HUES48 (cell line): ENCODE data around the gene EIF2A.
A peak's percentile ranks its signal among the peaks of the same experiment; 100 is the strongest.

ENCODE experiments used
- H3K27ac ChIP-seq: one replicate; pipeline ENCODE4 v1.7.0; 2013; ENCODE audit warnings: low read depth, low read length, inconsistent platforms
- H3K27me3 ChIP-seq: 2 replicates; pipeline ENCODE4 v1.6.1; 2013; ENCODE audit warnings: mild to moderate bottlenecking, low read length; ENCODE audit not compliant: control insufficient read depth, insufficient read depth
- H3K36me3 ChIP-seq: 2 replicates; pipeline ENCODE4 v1.6.1; 2013; ENCODE audit warnings: low read length; ENCODE audit not compliant: control insufficient read depth, insufficient read depth
- H3K4me1 ChIP-seq: 2 replicates; pipeline ENCODE4 v1.6.1; 2013; ENCODE audit warnings: mild to moderate bottlenecking, low read length; ENCODE audit not compliant: control insufficient read depth, insufficient read depth
- H3K4me3 ChIP-seq: 2 replicates; pipeline ENCODE4 v1.5.1; 2013; ENCODE audit warnings: mild to moderate bottlenecking, low read depth, low read length
- H3K9ac ChIP-seq: 2 replicates; pipeline ENCODE4 v1.6.1; 2013; ENCODE audit warnings: mild to moderate bottlenecking, low read depth, low read length, moderate library complexity
- H3K9me3 ChIP-seq: 2 replicates; pipeline ENCODE4 v1.6.1; 2013; ENCODE audit warnings: low read length; ENCODE audit not compliant: control insufficient read depth, insufficient read depth

The EIF2A gene

DNA sequence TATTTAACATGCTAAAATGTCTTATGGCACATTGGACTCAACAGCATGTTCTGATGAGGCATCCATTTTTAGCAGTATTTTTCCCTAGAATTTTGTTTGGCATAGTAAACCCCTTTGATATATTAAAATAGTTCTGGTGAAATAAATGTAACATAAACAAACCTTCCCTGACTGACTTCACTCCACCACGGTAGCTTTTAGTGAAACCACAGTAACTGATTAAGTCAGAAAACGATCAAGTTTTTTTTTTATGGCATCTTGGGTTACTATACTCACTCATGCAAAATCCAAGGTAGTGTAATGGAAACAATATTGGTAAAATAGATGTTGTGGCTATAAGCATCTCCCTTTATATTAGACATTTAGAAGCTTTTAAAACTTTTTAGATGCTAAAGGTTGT, 3.1 kb upstream of the EIF2A start:
- no peaks in the 10 kb centered on the region for H3K27me3 ChIP-seq
- no peak overlapping the region for H3K27ac ChIP-seq
- H3K4me3 ChIP-seq: no peak overlapping the region
- no peak overlapping the region for H3K9ac ChIP-seq
- peaks cover 37% of the 10 kb centered on the region for H3K36me3 ChIP-seq
- no peaks in the 10 kb centered on the region for H3K9me3 ChIP-seq
- H3K4me1 ChIP-seq: peaks cover 11% of the 10 kb centered on the region; the same call in 1 of the 2 replicates

DNA sequence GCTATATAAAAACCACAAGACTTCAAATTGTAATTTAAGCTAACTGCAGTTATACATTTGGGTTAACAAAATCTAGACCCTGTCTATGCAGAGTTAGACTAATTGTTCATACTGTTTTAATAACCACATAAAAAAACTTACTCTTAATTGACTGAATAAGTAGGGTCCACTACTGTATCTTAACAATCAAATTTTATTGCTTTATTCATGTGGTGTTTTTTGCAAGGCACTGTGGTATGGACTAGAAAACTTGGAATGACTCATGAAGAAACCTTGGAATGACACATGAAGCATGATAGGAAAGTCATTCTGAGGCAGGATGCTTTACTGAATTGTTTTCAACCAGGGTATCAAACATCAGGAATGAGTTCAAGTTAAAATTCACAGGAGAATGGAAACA, 2.5 kb upstream of the EIF2A start:
- Histone ChIP-seq H3K4me3 (0 out of 2 replicates have a peak overlapping the region, but pooled peaks have one; percentile 93), H3K9ac (no peak overlapping the region), H3K27me3 (no peaks in the 10 kb centered on the region), H3K9me3 (no peaks in the 10 kb centered on the region), H3K27ac (no peak overlapping the region), H3K36me3 (peaks cover 37% of the 10 kb centered on the region), H3K4me1 (peaks cover 11% of the 10 kb centered on the region; the same call in 1 of the 2 replicates)

DNA sequence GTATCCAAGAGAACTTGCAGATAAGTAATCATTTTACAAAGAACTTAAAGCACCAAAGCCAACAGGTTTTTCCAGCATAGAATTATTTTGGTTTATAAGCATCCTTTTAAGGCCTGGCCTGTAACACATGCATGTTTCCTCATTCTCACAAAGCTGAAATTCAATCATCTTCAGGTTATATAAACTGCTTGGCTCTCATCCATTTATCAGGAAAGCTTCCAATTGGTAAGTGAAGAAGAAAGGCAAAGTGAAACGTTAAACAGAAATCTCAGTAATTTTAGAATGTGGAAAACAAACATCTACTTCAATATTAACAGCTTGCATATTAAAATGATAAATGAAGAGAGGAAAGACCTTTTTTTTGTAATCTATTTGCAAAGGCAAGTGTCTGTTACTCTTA, 1.9 kb upstream of the EIF2A start:
- Histone ChIP-seq H3K27ac (no peak overlapping the region), H3K9me3 (no peaks in the 10 kb centered on the region), H3K9ac (peak overlapping the region; percentile 94; the same call in 1 of the 2 replicates), H3K4me1 (peaks cover 11% of the 10 kb centered on the region; the same call in 1 of the 2 replicates), H3K27me3 (no peaks in the 10 kb centered on the region), H3K4me3 (peak overlapping the region; percentile 93), H3K36me3 (peaks cover 37% of the 10 kb centered on the region)

DNA sequence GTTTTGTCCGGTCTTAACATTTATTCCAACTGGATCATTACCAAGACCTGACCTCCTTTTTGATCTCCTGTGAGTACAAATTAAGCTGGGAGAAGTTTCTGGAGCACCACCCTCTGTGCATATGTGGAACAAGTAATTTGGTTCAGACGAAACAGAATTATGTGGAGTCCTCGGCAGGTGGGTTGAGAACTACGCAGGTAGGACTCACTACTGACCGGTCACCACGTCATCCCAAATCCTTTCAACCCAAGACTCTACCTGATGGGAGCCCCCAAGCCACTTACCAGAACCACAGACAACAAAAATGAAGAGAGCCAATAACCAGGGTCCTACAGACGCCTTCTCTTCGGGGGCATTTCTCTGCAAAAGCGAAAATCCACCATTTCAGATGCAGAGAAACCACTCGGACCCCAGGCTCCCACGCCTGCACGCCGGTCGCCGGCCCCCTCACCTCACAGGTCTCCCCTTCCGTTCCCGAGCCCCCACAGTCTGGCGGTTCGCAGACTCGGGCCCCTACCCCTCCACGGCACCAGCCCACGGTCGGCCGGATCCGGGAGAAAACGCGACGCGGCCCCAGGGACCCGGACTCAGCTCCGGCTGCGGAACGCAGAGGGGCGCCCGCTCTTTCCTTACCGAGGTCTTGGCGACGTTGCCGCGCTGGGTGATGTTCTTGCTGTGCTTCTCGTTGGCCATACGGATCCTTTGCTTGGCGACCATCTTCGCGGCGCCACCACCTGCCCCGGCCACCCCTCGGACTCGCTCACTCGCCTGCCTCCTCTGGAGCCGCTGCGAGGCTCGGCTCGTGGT, 965 bp upstream of the EIF2A start:
- peak overlapping the region; percentile 94 for H3K9ac ChIP-seq
- H3K4me3 ChIP-seq: peak overlapping the region; percentile 93
- peak overlapping the region; percentile 94 for H3K27ac ChIP-seq
- H3K9me3 ChIP-seq: no peaks in the 10 kb centered on the region
- peaks cover 11% of the 10 kb centered on the region; the same call in 1 of the 2 replicates for H3K4me1 ChIP-seq
- H3K36me3 ChIP-seq: peaks cover 37% of the 10 kb centered on the region
- H3K27me3 ChIP-seq: no peaks in the 10 kb centered on the region

DNA sequence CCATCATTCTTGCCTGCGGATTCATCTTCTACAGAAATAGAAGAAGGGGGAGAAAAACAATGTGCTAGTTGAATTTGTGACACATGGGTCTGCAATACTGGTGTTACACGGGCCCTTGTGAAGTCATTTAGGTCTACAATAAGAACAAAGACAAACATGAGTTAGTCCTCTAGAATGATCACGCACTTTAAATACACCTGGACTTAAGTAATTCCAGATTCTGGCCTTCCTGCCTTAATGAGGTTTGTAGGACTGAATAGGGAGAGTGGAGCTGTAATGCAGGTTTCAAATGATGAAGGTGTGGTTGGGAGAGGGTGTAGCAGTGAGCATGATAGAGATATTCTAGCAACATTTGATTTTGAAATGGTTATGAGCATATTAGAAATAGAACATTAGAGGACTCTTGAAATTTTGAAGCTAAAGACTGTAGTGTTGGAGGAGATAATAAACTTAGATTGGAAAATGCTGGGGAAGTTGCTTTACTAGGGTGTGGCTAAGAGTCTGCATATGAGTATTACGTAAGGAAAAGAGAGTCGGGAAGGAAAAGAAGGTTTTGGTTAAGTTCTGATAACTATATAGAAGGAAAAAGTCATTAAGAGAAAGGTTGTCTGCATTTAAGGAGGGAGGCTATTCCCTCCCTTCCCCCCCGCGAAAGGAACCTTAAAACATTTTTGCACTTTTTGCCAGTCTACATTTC, 606 bp downstream of the EIF2A start:
- no peaks in the 10 kb centered on the region for H3K27me3 ChIP-seq
- peaks cover 11% of the 10 kb centered on the region; the same call in 1 of the 2 replicates for H3K4me1 ChIP-seq
- H3K9me3 ChIP-seq: no peaks in the 10 kb centered on the region
- peak overlapping the region; percentile 87 for H3K9ac ChIP-seq
- peak overlapping the region; percentile 93 for H3K4me3 ChIP-seq
- H3K36me3 ChIP-seq: peaks cover 30% of the 10 kb centered on the region
- peak overlapping the region; percentile 94 for H3K27ac ChIP-seq

DNA sequence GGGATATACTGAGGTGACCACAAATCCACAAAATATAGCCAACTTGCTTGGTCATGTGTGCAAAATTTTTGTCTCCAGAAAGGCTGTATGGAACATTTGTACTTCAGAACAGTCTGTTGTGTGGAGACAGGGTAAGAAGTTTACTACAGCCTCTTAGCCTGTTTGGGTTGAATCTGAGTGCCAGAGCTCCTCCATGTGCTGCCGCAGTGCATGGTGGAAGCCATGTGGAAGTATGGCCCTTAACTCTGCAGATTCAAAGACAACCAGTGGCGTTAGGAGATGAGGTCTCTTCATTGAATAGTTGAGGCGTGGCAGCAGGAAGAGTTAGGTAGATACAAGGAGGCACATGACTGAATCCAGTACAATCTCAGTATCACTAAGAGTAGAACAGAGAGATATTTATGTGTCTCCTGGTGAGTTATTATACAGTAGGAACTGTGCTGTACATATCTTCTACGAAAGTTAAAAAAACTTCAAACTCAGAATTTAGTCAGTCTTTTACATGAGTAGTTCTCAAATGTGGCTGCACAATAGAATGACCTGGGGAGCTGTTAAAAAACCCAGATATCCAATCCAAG, 9.4 kb downstream of the EIF2A start:
- peaks cover 71% of the 10 kb centered on the region for H3K36me3 ChIP-seq
- H3K9ac ChIP-seq: no peak overlapping the region
- H3K27ac ChIP-seq: no peak overlapping the region
- no peaks in the 10 kb centered on the region for H3K27me3 ChIP-seq
- H3K4me3 ChIP-seq: no peak overlapping the region
- H3K9me3 ChIP-seq: no peaks in the 10 kb centered on the region
- no peaks in the 10 kb centered on the region for H3K4me1 ChIP-seq

DNA sequence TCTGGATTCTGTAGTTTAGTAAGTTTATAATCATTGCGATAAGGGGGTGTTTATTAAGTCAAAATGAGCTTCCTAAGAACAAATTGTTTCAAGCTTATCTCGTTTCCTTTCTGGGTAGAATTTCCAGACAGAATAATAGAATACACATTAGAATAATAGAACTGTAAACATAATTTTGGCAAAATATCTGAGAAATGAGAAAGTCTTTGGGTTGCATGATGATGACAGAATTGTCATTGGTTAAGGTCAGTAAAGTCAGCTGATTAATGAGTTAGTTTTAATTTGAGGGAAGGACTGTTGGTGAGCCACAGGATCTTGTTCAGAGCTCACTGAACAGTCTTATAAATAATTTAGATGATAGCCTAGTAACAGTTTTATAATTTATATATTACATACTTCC, 10.2 kb downstream of the EIF2A start:
- H3K4me1 ChIP-seq: no peaks in the 10 kb centered on the region
- H3K27me3 ChIP-seq: no peaks in the 10 kb centered on the region
- H3K36me3 ChIP-seq: peaks cover 72% of the 10 kb centered on the region
- no peak overlapping the region for H3K27ac ChIP-seq
- no peaks in the 10 kb centered on the region for H3K9me3 ChIP-seq
- H3K9ac ChIP-seq: no peak overlapping the region
- H3K4me3 ChIP-seq: no peak overlapping the region

DNA sequence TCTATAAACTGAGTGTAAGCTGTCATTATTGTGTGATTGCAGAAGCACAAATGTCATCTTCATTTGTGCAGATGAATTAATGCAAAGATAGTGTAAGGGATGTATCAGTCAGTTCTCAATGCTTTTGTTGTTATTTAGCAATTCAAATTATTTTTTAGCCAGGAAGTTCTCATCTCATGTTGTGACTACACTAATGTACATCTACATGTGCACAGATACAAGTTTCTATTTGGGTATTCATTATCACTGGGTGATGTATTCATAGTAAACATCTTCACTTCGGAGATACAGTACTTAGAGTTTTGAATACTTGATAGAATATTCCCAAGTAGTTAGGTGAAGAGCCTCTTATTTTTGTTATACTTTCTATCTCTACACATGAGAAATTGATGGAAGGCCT, 11.1 kb downstream of the EIF2A start:
- H3K4me1 ChIP-seq: no peaks in the 10 kb centered on the region
- no peaks in the 10 kb centered on the region for H3K9me3 ChIP-seq
- H3K36me3 ChIP-seq: peaks cover 67% of the 10 kb centered on the region
- H3K27ac ChIP-seq: no peak overlapping the region
- H3K27me3 ChIP-seq: no peaks in the 10 kb centered on the region
- no peak overlapping the region for H3K4me3 ChIP-seq
- no peak overlapping the region for H3K9ac ChIP-seq

DNA sequence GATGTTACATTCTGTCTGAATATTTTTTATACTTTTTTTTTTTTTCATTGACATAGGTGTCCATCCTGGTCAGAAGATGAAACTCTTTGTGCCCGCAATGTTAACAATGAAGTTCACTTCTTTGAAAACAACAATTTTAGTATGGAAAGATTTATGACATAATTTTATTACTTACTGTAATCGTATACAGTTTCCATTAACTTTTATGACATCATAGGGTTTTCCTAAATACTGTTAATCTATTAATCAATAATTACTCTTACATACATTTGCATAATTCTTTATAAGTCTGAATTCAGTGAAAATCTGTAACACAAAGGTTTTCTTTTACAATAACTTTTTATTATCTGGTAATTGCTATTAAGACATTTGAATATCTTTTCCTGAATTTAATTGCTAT, 17.7 kb downstream of the EIF2A start:
- Histone ChIP-seq H3K27me3 (no peaks in the 10 kb centered on the region), H3K9ac (no peak overlapping the region), H3K36me3 (peaks cover 73% of the 10 kb centered on the region), H3K4me1 (no peaks in the 10 kb centered on the region), H3K27ac (no peak overlapping the region), H3K4me3 (no peak overlapping the region), H3K9me3 (no peaks in the 10 kb centered on the region)

DNA sequence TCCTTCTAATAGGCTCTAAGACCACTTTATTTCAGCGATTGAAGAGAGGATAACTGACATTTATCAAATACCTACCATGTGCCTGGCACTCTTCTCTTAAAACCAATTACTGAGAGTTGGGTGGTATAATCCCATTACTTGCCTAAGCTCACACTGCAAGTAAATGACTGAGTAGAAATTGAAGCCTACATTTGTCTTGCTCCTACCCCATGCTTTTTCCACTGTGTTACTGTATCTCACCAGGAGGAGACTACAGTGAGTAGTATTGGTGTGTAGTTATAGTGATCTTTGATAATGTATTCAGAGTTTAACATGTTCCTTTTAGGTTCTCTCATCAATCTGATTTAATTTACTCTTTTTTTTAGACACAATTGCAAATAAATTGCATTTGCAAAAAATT, 20.7 kb downstream of the EIF2A start:
- no peak overlapping the region for H3K4me3 ChIP-seq
- no peaks in the 10 kb centered on the region for H3K9me3 ChIP-seq
- no peaks in the 10 kb centered on the region for H3K4me1 ChIP-seq
- H3K9ac ChIP-seq: no peak overlapping the region
- H3K27ac ChIP-seq: no peak overlapping the region
- H3K36me3 ChIP-seq: peaks cover 83% of the 10 kb centered on the region
- H3K27me3 ChIP-seq: no peaks in the 10 kb centered on the region

DNA sequence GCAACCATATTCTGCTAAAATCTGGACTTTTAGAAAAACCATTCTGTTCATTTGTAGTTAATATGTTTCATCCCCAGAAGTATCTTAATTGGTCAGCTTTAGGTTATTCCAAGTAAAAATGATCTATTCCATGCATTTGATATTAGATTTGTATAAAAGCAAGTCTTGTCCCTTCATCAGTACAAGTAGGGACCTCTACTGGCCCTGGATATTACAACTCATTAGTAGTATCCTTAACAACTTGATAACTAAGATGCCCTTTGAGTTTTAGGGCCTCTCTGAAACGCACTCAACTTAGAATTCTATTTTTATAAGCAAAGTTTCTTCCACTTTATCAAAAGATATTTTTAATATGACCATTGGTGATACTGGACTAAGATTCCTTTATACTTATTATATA, 31.3 kb downstream of the EIF2A start:
- H3K27ac ChIP-seq: no peak overlapping the region
- H3K4me3 ChIP-seq: no peak overlapping the region
- no peaks in the 10 kb centered on the region for H3K9me3 ChIP-seq
- H3K36me3 ChIP-seq: peaks cover 84% of the 10 kb centered on the region
- no peaks in the 10 kb centered on the region for H3K27me3 ChIP-seq
- H3K4me1 ChIP-seq: no peaks in the 10 kb centered on the region
- H3K9ac ChIP-seq: no peak overlapping the region
